ENCODE measurements around the gene PDLIM4. TPM values are rescaled to one million over a fixed set of nuclear protein-coding genes. Genes with fewer than 3 reads are reported as not detected.

The PDLIM4 gene
- polyA plus RNA-seq, 2 of the 4 experiments (the other 2 are of a cell fraction): 0.09 TPM; not detected in 1

- DNase-seq (ENCODE audit: low read depth in 1 of 2, low spot score in 1 of 2) (no peak), FAIRE-seq (no peak), ATAC-seq (no peak)
- WGBS (ENCODE audit: missing lambda C conversion rate): 94% methylated on average over 1 of the region's 1 CpG
- POLR2A ChIA-PET: interaction anchor here (1.7 kb wide), 1 partner anchor 17 kb away, joined by 5 read pairs; the partner anchor contains the start of gene P4HA2
- Histone ChIP-seq H3K4me3 (no peak overlapping the region), H3K4me1 (peaks cover 11% of the 10 kb centered on the region; the same call in 2 of the 3 replicates), H3K4me2 (no peak overlapping the region), H3K9me3 (no peaks in the 10 kb centered on the region), H3K27ac (no peak overlapping the region)
- TF ChIP-seq RAD21 (conservative IDR thresholded peaks at IDR 0.05 in 1 of 2, IDR thresholded peaks at IDR 0.05 in 1 of 2) (no peak), HES2 (IDR thresholded peaks at IDR 0.05) (no peak), JUNB (IDR thresholded peaks at IDR 0.05) (no peak), PHF8 (IDR thresholded peaks at IDR 0.05; ENCODE audit: borderline replicate concordance, low read depth) (no peak), MAZ (IDR thresholded peaks at IDR 0.05; ENCODE audit: borderline replicate concordance, low read depth, low read length) (no peak), CHD4 (IDR thresholded peaks at IDR 0.05; ENCODE audit: borderline replicate concordance) (no peak), ATOH8 (CRISPR knock-in tag; IDR thresholded peaks at IDR 0.05; ENCODE audit: low read depth) (no peak), FOSB (CRISPR knock-in tag; IDR thresholded peaks at IDR 0.05) (no peak), HOXB13 (CRISPR knock-in tag; IDR thresholded peaks at IDR 0.05; ENCODE audit: low read depth) (no peak), HOXA7 (CRISPR knock-in tag; IDR thresholded peaks at IDR 0.05) (no peak), EHMT2 (IDR thresholded peaks at IDR 0.05; ENCODE audit: low read depth) (no peak), MYC (IDR thresholded peaks at IDR 0.05; ENCODE audit: borderline replicate concordance, low read length) (no peak), CHD2 (IDR thresholded peaks at IDR 0.05; ENCODE audit: low read length, partially characterized antibody) (no peak), TP53 (CRISPR knock-in tag; IDR thresholded peaks at IDR 0.05) (no peak), GATA3 (IDR thresholded peaks at IDR 0.05; ENCODE audit: borderline replicate concordance) (no peak), HMGXB4 (CRISPR knock-in tag; IDR thresholded peaks at IDR 0.05; ENCODE audit: borderline replicate concordance) (no peak)
- CTCF ChIA-PET: interaction anchor here (1.1 to 2.3 kb wide), 6 partner anchors 18 to 148 kb away, joined by 3 to 7 read pairs (median 3); no protein-coding TSS in a partner anchor
These were observed 46.6 kb upstream of the PDLIM4 start for GRCh38 chr5:132210944-132211343.

GRCh38 chr5:132211787-132212186 lies 45.7 kb upstream of the PDLIM4 start:
- CTCF ChIA-PET: interaction anchor here (0.9 to 2.1 kb wide), 8 partner anchors 9 to 149 kb away, joined by 3 to 6 read pairs (median 3); no protein-coding TSS in a partner anchor

More at GRCh38 chr5:132211787-132212186, 45.7 kb upstream of the PDLIM4 start:
- POLR2A ChIA-PET: interaction anchor here (0.6 to 1.7 kb wide), 2 partner anchors 16 to 1496 kb away, joined by 3 to 5 read pairs; partner anchors contain the start of gene P4HA2
- Histone ChIP-seq H3K4me3 (no peak overlapping the region), H3K9me3 (no peaks in the 10 kb centered on the region), H3K4me2 (no peak overlapping the region), H3K27ac (no peak overlapping the region), H3K4me1 (peaks cover 11% of the 10 kb centered on the region; the same call in 2 of the 3 replicates)
- 14% methylated on average over 1 of the region's 1 CpG for whole genome bisulfite sequencing (ENCODE audit: missing lambda C conversion rate)
- FAIRE-seq (no peak), DNase-seq (ENCODE audit: low read depth in 1 of 2, low spot score in 1 of 2) (no peak), ATAC-seq (no peak)
- TF ChIP-seq EHF (CRISPR knock-in tag; IDR thresholded peaks at IDR 0.05) (no peak), TFCP2L1 (CRISPR knock-in tag; IDR thresholded peaks at IDR 0.05) (no peak), POLR2AphosphoS2 (conservative IDR thresholded peaks at IDR 0.05; ENCODE audit: low read length) (no peak), RCOR1 (IDR thresholded peaks at IDR 0.05; ENCODE audit: low read depth, low read length) (no peak), NR3C1 (IDR thresholded peaks at IDR 0.05) (no peak), KDM5A (IDR thresholded peaks at IDR 0.05) (no peak), RFX5 (IDR thresholded peaks at IDR 0.05) (no peak), ZSCAN20 (CRISPR knock-in tag; IDR thresholded peaks at IDR 0.05) (no peak), ESRRA (IDR thresholded peaks at IDR 0.05; ENCODE audit: borderline replicate concordance, low read length) (no peak), CEBPB (IDR thresholded peaks at IDR 0.05) (no peak), CTCF (IDR thresholded peaks at IDR 0.05) (no peak), RNF2 (IDR thresholded peaks at IDR 0.05; ENCODE audit: borderline replicate concordance, low read depth) (no peak), EP300 (IDR thresholded peaks at IDR 0.05) (no peak), SREBF2 (IDR thresholded peaks at IDR 0.05) (no peak), EHMT2 (IDR thresholded peaks at IDR 0.05; ENCODE audit: low read depth) (no peak), ELK1 (IDR thresholded peaks at IDR 0.05; ENCODE audit: low read depth, low read length) (no peak), BHLHE40 (IDR thresholded peaks at IDR 0.05; ENCODE audit: low read depth, low read length) (no peak), FOSB (CRISPR knock-in tag; IDR thresholded peaks at IDR 0.05) (no peak), MAX (IDR thresholded peaks at IDR 0.05) (no peak), MAFK (IDR thresholded peaks at IDR 0.05; ENCODE audit: partially characterized antibody) (no peak)

Measured in A549 (cell line).